ENCODE results near the gene PCDHA9. TPM values are rescaled to one million over a fixed set of nuclear protein-coding genes. Genes with fewer than 3 reads are reported as not detected.
"Not testable (repeated sequence)": the region's sequence is repeated elsewhere in the genome, so short reads cannot be mapped to it uniquely, and the experiment has no call there.

Gene PCDHA9
- 9.8 TPM for total RNA-seq

GRCh38 chr5:140848139-140849102 is at the start of gene PCDHA9:
TSS of gene PCDHA9 (plus strand) at chr5:140848382. CDS start at chr5:140848496, 114 bp downstream.
- not testable (repeated sequence) for DNase-seq (ENCODE audit: low spot score in 2 of 2); FAIRE-seq

- FAIRE-seq = no peak
- DNase-seq (ENCODE audit: low spot score in 2 of 2) = peak in 1 of 2 donors; percentile 54
Measured at GRCh38 chr5:140800816-140801493, 47.2 kb upstream of the PCDHA9 start, which contains the start of gene PCDHA3. TSS of gene PCDHA3 (plus strand) at chr5:140801057.

- no peak for FAIRE-seq
- peak in 1 of 2 donors; percentile 59 for DNase-seq (ENCODE audit: low spot score in 2 of 2)
Measured at GRCh38 chr5:140801494-140801841, 46.7 kb upstream of the PCDHA9 start.

GRCh38 chr5:140802381-140802780 is 45.8 kb upstream of the PCDHA9 start:
- not testable (repeated sequence) for DNase-seq (ENCODE audit: low spot score in 2 of 2); FAIRE-seq

- DNase-seq (ENCODE audit: low spot score in 2 of 2) = no peak
- no peak for FAIRE-seq
Measured at GRCh38 chr5:140802781-140803271, 45.4 kb upstream of the PCDHA9 start.

- DNase-seq (ENCODE audit: low spot score in 2 of 2) (no peak), FAIRE-seq (no peak)
Measured at GRCh38 chr5:140806834-140807775, 41.1 kb upstream of the PCDHA9 start, which contains the start of gene PCDHA4. TSS of gene PCDHA4 (plus strand) at chr5:140807068.

GRCh38 chr5:140808241-140808888 is 39.8 kb upstream of the PCDHA9 start:
- not testable (repeated sequence) for FAIRE-seq; DNase-seq (ENCODE audit: low spot score in 2 of 2)

GRCh38 chr5:140808889-140809291 is 39.3 kb upstream of the PCDHA9 start:
- FAIRE-seq = no peak

GRCh38 chr5:140821375-140822280 is 26.6 kb upstream of the PCDHA9 start, which contains the start of gene PCDHA5:
TSS of gene PCDHA5 (plus strand) at chr5:140821613.
- no peak for DNase-seq (ENCODE audit: low spot score in 2 of 2)
- FAIRE-seq = no peak

More at GRCh38 chr5:140808889-140809291, 39.3 kb upstream of the PCDHA9 start:
- no peak for DNase-seq (ENCODE audit: low spot score in 2 of 2)

GRCh38 chr5:140822281-140822629 is 25.9 kb upstream of the PCDHA9 start:
- FAIRE-seq (no peak), DNase-seq (ENCODE audit: low spot score in 2 of 2) (no peak)

GRCh38 chr5:140822969-140823368 is 25.2 kb upstream of the PCDHA9 start:
- DNase-seq (ENCODE audit: low spot score in 2 of 2); FAIRE-seq: not testable (repeated sequence)

- FAIRE-seq (no peak), DNase-seq (ENCODE audit: low spot score in 2 of 2) (no peak)
Measured at GRCh38 chr5:140823475-140823874, 24.7 kb upstream of the PCDHA9 start.

- DNase-seq (ENCODE audit: low spot score in 2 of 2) = no peak
- FAIRE-seq = no peak
Measured at GRCh38 chr5:140827704-140828361, 20.3 kb upstream of the PCDHA9 start, which contains the start of gene PCDHA6. TSS of gene PCDHA6 (plus strand) at chr5:140827960. CDS start at chr5:140828092, 132 bp downstream.

GRCh38 chr5:140828362-140828737 is 19.8 kb upstream of the PCDHA9 start:
- no peak for DNase-seq (ENCODE audit: low spot score in 2 of 2)
- no peak for FAIRE-seq

- not testable (repeated sequence) for FAIRE-seq; DNase-seq (ENCODE audit: low spot score in 2 of 2)
Measured at GRCh38 chr5:140829511-140830501, 18.4 kb upstream of the PCDHA9 start.

GRCh38 chr5:140833993-140834392 is 14.2 kb upstream of the PCDHA9 start, which contains the start of gene PCDHA7:
TSS of gene PCDHA7 (plus strand) at chr5:140834269. CDS start at chr5:140834384, 115 bp downstream.
- FAIRE-seq = no peak
- peak in 1 of 2 donors; percentile 48 for DNase-seq (ENCODE audit: low spot score in 2 of 2)

Measured in frontal cortex (tissue), 4 donors.